GM19328 (cell line): ENCODE measurements around the gene OR10G3.

ENCODE experiments used
- ATAC-seq: cut with Tn5 transposase; IDR thresholded peaks from one replicate; pipeline ENCODE4 v1.9.1; 2021; ENCODE audit warnings: mild to moderate bottlenecking, moderate library complexity; ENCODE audit not compliant: unreplicated experiment

OR10G3 gene

DNA sequence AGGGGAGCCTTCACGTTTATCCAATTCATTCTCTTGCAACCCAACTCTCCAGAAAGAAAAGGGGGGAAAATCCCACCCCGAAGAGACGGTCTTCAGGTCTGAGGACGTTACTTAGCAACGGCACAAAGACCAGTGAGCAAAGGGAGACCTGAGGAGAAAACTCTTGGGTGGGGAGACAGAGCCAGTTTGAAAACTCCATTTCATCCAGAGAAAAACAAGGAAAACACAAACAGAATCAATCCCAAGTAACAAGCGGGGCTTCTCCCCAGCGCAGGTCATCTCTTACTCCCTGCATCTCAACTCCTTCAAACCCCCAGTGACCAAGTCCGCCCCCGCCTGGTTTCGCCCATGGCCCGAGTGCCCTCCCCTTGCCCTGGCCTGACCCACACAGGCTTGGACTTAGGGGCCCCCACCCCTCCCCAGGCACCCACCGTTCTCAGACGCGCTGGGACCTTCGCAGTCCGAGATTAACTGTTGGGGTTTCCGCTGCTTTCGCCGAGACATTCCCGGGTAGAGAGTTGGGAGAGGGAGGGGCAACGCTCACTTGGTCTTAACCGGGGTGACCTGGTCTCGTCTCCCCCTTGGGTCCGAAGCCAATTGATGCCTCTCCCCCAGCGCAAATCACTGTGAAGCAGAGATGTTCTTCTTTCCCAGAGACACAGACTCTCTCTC, 43.3 kb downstream of the OR10G3 start:
- no peak for ATAC-seq

DNA sequence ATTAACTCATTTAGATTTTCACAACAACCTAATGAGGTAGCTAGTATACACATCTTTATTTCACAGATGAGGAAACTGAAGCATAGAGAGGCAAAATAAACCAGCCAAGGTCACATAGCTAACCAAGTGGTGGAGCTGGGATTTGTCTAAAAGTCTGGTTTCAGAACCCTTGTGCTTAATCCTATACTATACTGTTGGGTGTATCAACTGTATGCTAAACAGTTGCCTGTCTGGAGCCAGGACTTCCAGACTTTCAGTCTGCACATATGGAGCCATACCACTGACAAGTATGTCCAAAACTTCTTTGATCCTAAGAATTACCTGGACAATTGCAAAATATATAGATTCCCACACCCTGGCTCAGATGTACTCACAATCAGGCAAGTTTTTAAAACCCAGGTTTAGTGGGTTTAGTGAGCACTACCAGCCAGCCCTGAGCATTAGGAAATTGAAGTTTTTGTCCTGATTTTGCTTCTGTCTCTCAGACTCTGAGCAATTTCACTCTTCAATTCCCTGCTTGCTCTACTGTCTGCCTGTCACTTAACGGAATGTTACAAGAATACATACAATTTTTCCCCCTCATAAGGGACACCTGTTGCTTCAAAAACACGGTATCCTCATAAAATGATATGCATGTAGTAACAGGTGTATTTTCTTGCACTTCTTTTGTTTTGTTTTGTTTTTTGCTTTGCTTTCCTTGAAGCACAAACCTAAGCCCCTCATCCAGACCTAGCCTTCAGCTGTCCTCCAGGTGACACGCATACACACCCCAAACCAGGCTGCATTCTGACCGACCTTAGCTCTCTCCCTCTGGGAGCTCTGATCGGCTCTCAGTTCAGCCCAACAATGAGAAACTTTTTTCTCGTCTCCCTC, 44.1 kb downstream of the OR10G3 start:
- ATAC-seq, result no peak

DNA sequence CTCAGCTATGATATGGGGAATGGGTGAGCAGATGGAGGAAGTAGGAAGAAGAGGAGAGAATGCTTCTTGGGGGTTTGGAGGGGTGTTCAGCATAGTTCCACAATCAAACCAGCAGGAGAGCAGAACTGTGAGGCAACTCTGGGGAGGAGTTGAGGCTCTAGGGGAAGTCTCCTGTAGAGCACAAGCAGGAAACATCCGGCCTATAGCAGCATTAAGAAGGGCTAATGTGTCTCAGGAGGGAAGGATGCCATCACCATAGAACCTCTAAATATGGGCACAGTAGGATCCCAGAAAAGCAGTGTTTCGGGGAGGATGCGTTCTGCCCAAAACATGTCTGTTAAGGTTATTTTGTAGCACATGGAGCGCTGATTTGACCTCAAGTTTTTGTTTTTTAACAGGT, 45.3 kb downstream of the OR10G3 start:
- no peak for ATAC-seq

DNA sequence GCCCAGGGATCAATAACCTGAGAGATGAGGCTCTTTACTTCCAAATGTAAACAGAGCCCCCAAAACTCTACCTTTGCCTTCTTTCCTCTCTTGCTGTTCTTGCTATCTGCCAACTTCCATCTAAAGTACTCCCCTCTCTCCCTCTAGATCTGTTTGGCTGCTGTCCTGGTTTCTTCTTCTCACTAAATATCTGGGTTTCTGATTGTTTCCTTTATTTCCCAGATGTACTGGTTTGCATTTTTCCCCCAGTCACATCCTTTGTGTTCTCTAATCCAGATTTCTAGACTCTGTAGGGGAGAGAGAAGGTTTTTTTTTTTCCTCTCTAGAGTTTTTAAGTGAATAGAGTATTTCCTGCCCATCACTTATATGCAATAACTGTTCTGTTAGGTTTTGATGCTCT, 46.6 kb downstream of the OR10G3 start:
- ATAC-seq, result no peak

DNA sequence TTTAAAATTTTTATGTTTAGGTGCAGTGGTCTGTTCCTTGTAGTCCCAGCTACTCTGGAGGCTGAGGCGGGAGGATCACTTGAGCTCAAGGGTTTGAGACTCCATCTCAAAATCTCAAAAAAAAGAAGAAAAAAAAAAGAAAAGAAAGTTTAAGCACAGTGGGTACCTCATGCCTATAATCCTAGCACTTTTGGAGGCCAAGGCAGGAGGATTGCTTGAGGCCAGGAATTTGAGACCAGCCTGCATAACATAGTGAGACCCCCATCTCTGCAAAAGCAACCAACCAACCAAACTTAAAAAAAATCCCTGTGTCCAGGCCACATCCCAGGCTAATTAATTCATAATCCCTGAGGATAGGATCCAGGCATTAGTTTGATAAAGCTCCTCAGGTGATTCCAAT, 50.4 kb downstream of the OR10G3 start:
- ATAC-seq, result no peak

DNA sequence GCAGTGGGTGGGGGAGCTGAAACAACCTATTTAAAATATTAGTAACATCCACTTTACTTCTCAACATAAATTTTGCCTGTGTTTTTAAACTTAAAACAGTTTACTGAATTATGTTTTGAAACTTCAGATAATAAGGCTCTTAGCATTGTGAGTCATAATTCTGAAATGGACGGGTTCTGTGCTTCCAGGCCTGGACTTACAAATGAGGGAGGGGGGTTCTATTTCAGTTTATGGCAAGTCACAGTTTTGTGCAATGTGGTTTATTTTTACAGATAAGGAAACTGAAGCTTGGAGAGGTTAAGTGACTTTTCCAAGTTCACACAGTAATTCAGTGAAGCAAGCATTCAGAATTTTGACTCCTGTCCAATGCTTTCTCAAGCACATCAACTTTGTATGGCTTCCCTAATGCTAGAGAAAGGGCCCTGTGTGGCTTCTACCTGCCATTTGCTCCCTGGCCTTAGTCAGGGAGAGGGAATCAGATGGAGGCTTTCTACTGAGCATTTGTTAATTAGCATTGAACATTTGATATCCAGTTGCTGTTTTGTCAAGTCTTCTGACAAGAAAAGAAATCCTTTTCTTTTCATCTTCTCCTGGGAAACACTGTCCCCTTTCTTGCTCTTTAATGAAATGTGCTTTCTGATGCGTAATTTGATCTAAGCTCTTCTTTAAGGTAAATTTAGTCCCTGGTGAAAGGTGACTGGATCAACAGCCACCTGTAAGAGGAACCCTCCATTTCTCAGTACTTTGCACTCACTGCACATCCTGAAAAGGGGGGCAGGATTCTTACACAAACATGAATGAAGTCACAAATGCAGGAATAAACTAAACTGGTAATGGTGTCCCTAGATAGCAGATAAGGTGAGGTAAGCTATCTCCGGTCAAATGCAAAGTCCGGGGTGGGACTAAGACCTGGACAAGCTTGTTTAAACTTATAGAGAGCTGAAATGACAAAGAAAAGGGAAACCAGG, 51.2 kb downstream of the OR10G3 start:
- no peak for ATAC-seq

DNA sequence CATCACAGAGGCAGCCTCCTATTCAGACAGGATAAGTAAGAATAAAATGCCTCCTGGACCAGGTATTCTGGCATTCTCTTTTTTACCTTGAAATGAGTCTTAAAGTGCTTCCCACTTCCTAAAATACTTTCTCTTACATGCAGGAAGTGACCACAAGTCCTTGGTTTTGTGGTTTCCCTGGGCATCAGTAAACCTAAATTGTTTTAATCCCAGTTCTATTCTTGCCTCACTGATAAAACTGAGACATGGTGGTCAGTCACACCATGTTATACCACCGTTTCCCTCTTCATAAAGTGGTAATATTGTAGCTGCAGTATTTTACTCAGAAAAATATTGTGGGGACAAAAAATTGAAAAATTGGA, 52.6 kb downstream of the OR10G3 start:
- ATAC-seq, result no peak

DNA sequence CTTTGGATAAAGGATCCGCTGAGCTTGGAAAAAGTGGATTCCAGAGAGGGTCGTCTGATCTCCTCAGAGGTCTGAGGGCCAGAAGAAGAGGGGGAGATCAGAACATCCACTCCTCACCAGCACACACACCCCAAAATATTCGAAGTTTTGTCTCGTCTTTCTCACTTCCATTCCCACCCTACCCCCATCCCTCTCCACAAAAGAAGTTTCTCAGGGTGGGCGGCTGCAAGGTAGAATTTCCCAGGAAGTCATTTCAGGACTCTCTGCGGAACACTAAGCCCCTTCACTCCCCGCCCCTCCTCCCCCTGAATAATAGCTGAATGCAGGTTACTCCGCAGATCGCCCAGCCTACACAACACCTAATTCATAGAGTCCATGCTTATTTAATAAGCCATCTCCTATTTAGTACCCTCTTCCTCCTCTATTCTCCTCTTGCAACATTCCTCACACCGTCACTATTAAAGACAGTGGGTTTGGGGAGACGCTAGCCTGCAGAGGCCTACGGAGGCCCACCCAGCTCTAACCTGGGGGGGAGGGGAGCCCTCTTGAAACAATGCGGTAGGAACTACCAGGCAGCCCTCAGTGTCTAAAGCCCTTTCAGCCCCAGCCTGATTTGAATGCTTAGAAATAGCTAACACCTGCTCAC, 53.1 kb downstream of the OR10G3 start:
- no peak for ATAC-seq

DNA sequence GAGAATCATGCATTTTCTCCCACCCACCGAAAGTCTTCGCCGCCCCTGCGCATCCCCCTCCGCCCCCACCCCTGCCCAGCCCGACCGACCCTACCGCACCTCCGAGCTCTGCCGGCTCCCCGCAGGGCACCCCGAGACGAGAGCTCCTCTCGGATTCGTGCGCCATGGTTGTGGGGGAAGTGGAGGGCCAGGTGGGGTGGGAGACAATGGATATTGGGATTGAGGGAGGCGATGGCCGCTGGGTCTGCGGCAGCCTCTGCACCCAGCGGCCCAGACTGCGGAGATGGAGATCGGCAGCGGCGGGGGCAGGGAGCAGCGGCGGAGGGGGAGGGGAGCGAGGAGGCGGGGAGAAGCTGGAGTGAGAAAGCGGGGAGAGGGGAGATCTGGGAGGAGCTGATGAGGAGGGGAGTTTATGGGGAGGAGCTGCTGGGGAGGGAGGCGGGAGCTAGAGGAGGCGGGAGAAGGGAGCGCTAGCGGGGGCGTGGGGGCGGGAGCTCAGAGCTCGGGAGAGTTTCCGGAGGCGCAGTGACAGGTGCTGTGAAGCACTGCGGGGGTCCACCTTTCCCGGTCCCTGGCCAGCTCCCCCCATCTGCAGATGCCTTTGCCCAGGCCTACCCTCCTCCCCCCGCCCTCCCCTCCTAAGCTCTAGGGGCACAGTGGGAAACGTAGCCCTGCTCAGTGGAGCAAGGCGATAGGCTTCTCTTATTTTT, 53.8 kb downstream of the OR10G3 start, which contains the start of gene SALL2:
SALL2 (minus strand) TSS at position 385 of the 710 bp plus-strand sequence; CDS start at position 166, 219 bp downstream.
- no peak for ATAC-seq

DNA sequence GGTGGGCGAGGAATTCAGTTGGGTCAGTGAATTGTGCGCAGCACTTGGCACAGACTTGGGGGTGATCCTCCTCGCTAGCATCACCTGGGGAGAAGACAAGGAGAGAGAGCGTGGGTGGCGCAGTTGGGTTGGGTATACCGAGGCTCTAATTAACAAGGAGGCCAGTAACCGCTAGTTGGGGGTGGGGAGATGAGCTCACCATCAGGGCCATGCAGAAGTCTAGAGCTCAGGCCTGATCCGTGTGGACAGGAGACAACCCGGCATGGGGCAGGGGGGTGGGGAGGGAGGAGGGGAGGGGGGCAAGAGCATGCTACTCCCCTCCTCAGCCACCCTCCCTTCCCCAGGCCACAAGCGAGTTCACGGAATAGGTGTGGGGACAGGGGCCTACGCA, 54.3 kb downstream of the OR10G3 start:
- no peak for ATAC-seq

DNA sequence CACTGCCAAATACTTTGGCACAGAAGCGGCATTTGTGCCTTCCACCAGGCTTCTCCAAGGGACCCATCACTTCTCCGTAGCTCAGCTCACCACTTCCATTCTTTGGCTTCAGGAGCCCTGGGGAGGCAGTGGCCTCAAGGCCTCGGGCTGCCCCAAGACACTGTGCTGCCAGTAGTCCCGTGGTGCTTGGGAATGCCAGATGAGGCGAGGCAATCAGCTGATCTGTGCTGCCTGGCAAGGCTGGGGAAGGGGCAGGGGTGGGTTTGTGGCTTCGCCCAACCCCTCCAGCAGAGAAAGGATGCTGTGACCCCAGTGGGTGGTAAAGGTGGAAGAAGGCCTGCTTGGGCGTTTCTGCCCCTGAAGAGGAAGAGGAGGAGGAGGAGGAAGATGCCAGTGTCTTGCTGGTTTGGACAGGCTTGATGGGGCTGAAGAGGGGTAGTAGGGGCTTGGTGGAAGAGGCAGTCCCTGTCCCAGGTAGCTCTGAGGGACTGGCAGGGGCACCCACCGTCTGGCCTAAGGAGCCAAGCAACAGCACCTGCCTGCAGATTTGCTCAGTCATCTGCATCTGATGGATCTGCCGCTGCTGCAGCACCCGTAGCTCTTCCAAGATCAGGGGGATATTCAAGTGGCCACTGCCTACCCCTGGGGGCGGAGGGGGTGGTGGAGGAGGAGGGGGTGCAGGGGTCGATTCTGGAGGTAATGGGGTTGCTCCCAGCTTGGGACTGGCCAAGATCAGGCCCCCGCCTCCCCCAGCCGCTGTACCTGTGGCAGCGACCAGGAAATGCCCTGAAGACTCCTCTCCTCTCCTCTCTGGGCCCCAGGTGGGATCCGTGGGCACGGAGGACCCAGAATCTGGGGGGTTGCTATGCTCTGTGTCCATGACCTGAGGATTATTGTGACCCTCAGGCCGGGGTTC, 55.0 kb downstream of the OR10G3 start:
- no peak for ATAC-seq

DNA sequence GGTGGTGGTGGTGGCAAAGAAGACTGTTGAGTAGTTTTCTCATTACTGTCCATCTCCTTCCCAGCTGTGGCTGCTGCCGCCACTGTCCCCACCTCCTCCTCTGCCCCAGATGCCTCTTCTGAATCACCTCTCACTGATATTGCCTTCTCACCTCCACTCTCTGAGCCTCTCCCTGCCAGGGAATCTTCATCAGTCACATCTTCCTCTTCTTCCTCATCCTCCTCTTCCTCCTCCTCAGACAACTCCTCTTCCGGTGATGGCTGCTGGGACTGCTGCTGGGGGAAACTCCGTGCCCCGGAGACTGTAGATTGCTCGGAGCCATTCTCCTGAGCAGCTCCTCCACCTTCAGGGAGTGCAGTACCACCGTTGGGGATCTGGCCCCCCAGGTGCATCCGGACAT, 56.7 kb downstream of the OR10G3 start:
- ATAC-seq, result no peak

DNA sequence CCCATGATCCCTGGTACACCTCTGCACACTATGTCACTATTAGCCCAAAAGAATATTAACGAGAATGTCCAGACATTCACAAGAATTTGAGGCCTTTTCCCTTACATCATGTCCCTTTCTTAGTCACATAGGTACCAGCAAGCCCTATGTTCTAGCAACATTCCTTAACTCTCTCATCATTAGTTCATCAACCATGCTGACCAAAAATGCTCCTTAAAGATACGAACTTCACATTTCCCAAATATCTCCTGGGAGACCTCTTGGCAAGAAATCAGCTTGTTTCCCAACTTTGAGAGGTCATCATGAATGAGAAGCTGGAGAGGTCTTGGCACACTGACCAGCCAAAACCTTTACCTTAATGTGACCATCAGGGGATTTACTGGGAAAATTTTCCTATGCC, 58.4 kb downstream of the OR10G3 start:
- ATAC-seq, result no peak

DNA sequence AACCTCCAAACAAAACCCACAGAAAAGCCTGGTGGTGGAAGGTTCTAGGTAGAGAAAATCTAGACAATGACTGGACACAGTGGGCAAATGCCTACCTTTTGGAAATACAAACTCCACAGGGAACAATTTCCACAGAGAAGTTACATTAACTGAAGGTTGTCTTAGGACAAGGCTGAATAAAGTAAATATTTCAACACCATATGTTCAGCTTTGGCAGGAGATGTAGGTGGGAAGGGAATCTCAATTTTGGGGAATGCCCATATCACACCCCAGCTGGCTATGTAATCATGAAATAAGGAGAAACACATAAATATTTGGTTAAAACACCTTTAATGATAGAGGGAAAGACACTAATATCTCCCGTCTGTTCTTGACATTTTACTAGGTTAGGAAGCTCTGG, 59.1 kb downstream of the OR10G3 start:
- ATAC-seq, result no peak

DNA sequence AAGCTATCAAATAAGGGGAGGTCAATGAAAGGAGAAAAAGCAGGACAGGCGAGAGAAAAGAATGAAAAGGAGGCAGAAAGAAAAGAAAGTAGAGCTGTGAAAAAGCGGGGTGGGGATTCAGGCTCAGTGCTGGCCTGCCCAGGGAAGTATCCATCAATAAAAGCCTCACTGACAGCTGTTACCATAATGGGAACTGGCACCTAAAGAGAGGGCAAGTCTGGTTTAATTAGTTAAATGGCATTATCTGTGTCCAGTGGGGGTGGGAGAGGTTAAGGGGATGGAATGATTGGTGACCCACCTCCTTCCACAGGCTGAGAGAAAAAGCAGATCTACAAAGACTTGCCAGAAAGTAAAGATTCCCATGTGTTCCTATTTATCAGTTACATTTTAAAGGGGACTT, 61.2 kb downstream of the OR10G3 start:
- no peak for ATAC-seq
